GM12878 (cell line): Measurements from ENCODE around the gene ABCA4. TPM values are rescaled to one million over a fixed set of nuclear protein-coding genes. Genes with fewer than 3 reads are reported as not detected.

Experiments
- ATAC-seq: fragments of 200-7000 bp; cut with Tn5 transposase; 3 replicates; pipeline ENCODE4 v1.9.1; 2020; ENCODE audit warnings: mild to moderate bottlenecking, moderate library complexity
- BruUV-seq: library from RNA; stranded (reverse); fragments of 400-500 nt; replicated peaks from 2 replicates; lab custom pipeline; 2021; lab: Mats Ljungman, UMichigan
- CTCF ChIA-PET: fragments of 300-600 bp; sonication (Branson Sonifier 250); formaldehyde crosslinking; extraction: SDS; loops from one replicate; lab custom pipeline; 2021; ENCODE audit warnings: inconsistent platforms; lab: Yijun Ruan, JAX
- POLR2A ChIA-PET: fragments of 350-600 bp; formaldehyde crosslinking; extraction: SDS; loops from one replicate; lab custom pipeline; 2021; ENCODE audit warnings: inconsistent platforms; lab: Charles Lee
- RAD21 ChIA-PET: fragments of 300-600 bp; sonication (Branson Sonifier 250); formaldehyde crosslinking; loops from one replicate; lab custom pipeline; 2023; ENCODE audit warnings: antibody characterized with exemption; ENCODE audit not compliant: unreplicated experiment; lab: Charles Lee
- SMC1A ChIA-PET: fragments of 300-600 bp; sonication (Branson Sonifier 250); formaldehyde crosslinking; loops from one replicate; lab custom pipeline; 2023; ENCODE audit not compliant: unreplicated experiment, uncharacterized antibody; lab: Charles Lee
- DNase-seq: peaks from one replicate; pipeline ENCODE4 v3.0.0-alpha.2; 2011; ENCODE audit warnings: low read depth, low spot score
- FAIRE-seq: peaks from 3 replicates; lab custom pipeline; 2011; peaks lifted over from hg19 to GRCh38; lab: Jason Lieb, UNC
- H2AFZ ChIP-seq: 2 replicates; pipeline ENCODE4 v1.6.0; 2011; ENCODE audit warnings: low read depth, low read length, control low read depth; ENCODE audit not compliant: control insufficient read depth
- H3K27ac ChIP-seq: 2 replicates; pipeline ENCODE4 v1.5.1; 2011; ENCODE audit warnings: control low read depth; ENCODE audit not compliant: control insufficient read depth, insufficient read depth
- H3K27me3 ChIP-seq, 2 experiments: replicated peaks in 1 of 2; 2 replicates each; pipeline versions ENCODE4 v1.6.0 to v1.6.1; 2011; ENCODE audit warnings: low read length in 1 of 2; ENCODE audit not compliant: control insufficient read depth in 2 of 2, insufficient read depth in 2 of 2
- H3K36me3 ChIP-seq, 2 experiments: 2 replicates each; pipeline ENCODE4 v1.5.1; 2011; ENCODE audit warnings: low read length in 1 of 2; ENCODE audit not compliant: control insufficient read depth in 2 of 2, insufficient read depth in 2 of 2
- H3K4me1 ChIP-seq: 2 replicates; pipeline ENCODE4 v1.6.1; 2011; ENCODE audit warnings: mild to moderate bottlenecking, low read length, moderate library complexity, mixed read lengths; ENCODE audit not compliant: control insufficient read depth, insufficient read depth
- H3K4me2 ChIP-seq: 2 replicates; pipeline ENCODE4 v1.6.0; 2011; ENCODE audit warnings: control low read depth; ENCODE audit not compliant: control insufficient read depth, insufficient read depth
- H3K4me3 ChIP-seq: fragments of 200-600 bp; sonication (generic); 2 replicates; pipeline ENCODE4 v1.5.1; 2016
- H3K79me2 ChIP-seq: 2 replicates; pipeline ENCODE4 v1.6.0; 2011; ENCODE audit warnings: low read length; ENCODE audit not compliant: control insufficient read depth, insufficient read depth
- H3K9ac ChIP-seq: 2 replicates; pipeline ENCODE4 v1.8.0; 2011; ENCODE audit warnings: low read length, control low read depth, mixed read lengths; ENCODE audit not compliant: control insufficient read depth, insufficient read depth
- H3K9me3 ChIP-seq: replicated peaks from 3 replicates; pipeline ENCODE4 v1.5.1; 2011; ENCODE audit warnings: mild to moderate bottlenecking, low read length; ENCODE audit not compliant: control insufficient read depth, insufficient read depth
- H4K20me1 ChIP-seq: 2 replicates; pipeline ENCODE4 v1.6.0; 2011; ENCODE audit not compliant: control insufficient read depth, insufficient read depth
- BRCA1 ChIP-seq: IDR thresholded peaks from 2 replicates; pipeline ENCODE4 v1.6.1; 2011; ENCODE audit warnings: low read depth, low read length, improper control_type of control experiment
- CEBPB ChIP-seq, 2 experiments: fragments of 150-350 bp in 1 of 2; IDR thresholded peaks; 2 replicates each; pipeline ENCODE4 v1.6.1; 2012 to 2014; ENCODE audit warnings: low read depth in 2 of 2, low read length in 2 of 2, borderline replicate concordance in 1 of 2, inconsistent platforms in 1 of 2
- RBBP5 ChIP-seq: fragments of 200-600 bp; sonication (generic); conservative IDR thresholded peaks from 2 replicates; pipeline ENCODE4 v1.6.1; 2016
- SMAD1 ChIP-seq: fragments of 450-650 bp; IDR thresholded peaks from 2 replicates; pipeline ENCODE4 v1.6.1; 2018; ENCODE audit warnings: mild to moderate bottlenecking, low read depth; ENCODE audit not compliant: partially characterized antibody
- SRF ChIP-seq, 2 experiments: IDR thresholded peaks; 2 replicates each; pipeline ENCODE4 v1.6.1; 2011; ENCODE audit warnings: low read depth in 2 of 2, low read length in 2 of 2, mild to moderate bottlenecking in 1 of 2, moderate library complexity in 1 of 2
- SUPT20H ChIP-seq: IDR thresholded peaks from 2 replicates; pipeline ENCODE4 v1.6.1; 2011; ENCODE audit warnings: low read depth, mild to moderate bottlenecking, low read length, moderate library complexity, borderline replicate concordance; ENCODE audit not compliant: control insufficient read depth
- ZNF274 ChIP-seq: IDR thresholded peaks from one replicate; pipeline ENCODE4 v1.8.0; 2011; ENCODE audit not compliant: insufficient read length, insufficient read depth
- WGBS: methylation state at CpG from one replicate; pipeline ENCODE4 v1.1.6; 2016; ENCODE audit warnings: low lambda C conversion rate; ENCODE audit not compliant: insufficient replicate concordance, insufficient coverage; ENCODE audit errors: missing lambda C conversion rate; 5-methylcytosine and 5-hydroxymethylcytosine counted together
- in situ Hi-C: fragments of 300-500 bp; cut with MboI; formaldehyde crosslinking; loops from 9 replicates; pipeline ENCODE4 v1.14.3; 2018; ENCODE audit warnings: mixed read lengths
- intact Hi-C: fragments of 100-400 bp; cut with micrococcal nuclease; formaldehyde crosslinking; loops from one replicate; pipeline ENCODE4 v1.14.2; 2022; ENCODE audit not compliant: unreplicated experiment
- polyA plus RNA-seq, 11 experiments: library from polyadenylated mRNA; depleted of rRNA in 4 of 11; unstranded in 6 of 11; stranded (reverse) in 5 of 11; fragments of >200 nt; fragmentation: Nextera tagmentation in 4 of 11; fragmentation: Illumina TruSeq in 1 of 11; extraction: Ambion mirVana in 4 of 11; extraction: Trizol in 1 of 11; gene quantifications; 1 replicate in 1 of 11; 2 replicates in 10 of 11; pipeline versions ENCODE4 v1.2.1 to v1.2.3, GENCODE V29; 2011 to 2016; ENCODE audit warnings: inconsistent platforms in 2 of 11, missing spikeins in 2 of 11, low read depth in 1 of 11
- total RNA-seq, 4 experiments: library from RNA; depleted of rRNA in 3 of 4; stranded (reverse); fragments of >200 nt in 3 of 4; fragmentation: Illumina TruSeq in 1 of 4; extraction: Trizol in 1 of 4; gene quantifications; 2 replicates each; pipeline versions ENCODE4 v1.2.1 to v1.2.3, GENCODE V29; 2013 to 2021
- TF ChIP-seq, protein P1 (sequence below): fragments of 450-650 bp; IDR thresholded peaks from 2 replicates; pipeline ENCODE4 v1.6.1; 2014; ENCODE audit warnings: mild to moderate bottlenecking
- TF ChIP-seq, protein P2 (sequence below): fragments of 450-650 bp; IDR thresholded peaks from 2 replicates; pipeline ENCODE4 v1.6.1; 2017; ENCODE audit warnings: low read depth, mild to moderate bottlenecking, moderate library complexity

Gene ABCA4
- total and polyA plus RNA-seq, 10 of the 15 experiments (the other 5 are each of a cell fraction or from before 2014, with no cell fraction given) = 0.03 to 0.28 (median 0.11) TPM; not detected in 3

DNA sequence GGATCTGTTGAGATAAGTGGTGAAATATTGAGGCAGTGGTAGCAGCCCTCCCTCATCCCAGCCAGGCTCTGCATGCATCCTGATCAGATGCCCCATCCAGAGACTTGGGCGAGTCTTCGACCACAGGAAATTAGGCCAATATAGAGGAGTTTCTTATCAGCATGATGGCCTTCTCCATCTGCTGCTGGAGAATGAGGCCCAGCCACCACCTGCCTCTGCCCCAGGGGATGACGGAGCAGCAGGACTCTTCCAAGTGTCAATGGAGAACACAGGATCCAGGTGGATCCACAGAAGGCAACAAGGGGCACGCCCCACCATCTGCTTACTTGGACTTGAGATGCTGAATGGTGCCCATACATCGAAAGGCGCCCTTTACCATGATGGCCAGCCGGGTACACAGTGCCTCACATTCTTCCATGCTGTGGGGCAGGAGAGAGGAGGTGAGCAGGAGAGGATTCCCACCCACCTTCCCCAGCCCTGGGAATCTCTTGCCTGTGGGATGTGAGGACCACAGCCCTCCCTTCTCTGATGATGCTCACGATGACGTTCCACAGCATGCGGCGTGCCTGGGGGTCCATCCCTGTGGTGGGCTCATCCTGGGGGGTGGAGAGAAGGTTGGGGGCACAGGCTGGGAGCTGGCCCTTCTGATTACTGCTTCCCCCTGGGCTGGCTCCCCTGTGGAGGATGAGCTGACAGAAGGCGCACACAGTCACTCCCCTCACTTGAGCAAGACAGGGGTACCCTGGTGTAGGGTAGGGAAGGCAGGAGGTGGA, 120.3 kb downstream of the ABCA4 start:
- no peaks in the 10 kb centered on the region for H3K36me3 ChIP-seq
- TF ChIP-seq, protein P1, sequence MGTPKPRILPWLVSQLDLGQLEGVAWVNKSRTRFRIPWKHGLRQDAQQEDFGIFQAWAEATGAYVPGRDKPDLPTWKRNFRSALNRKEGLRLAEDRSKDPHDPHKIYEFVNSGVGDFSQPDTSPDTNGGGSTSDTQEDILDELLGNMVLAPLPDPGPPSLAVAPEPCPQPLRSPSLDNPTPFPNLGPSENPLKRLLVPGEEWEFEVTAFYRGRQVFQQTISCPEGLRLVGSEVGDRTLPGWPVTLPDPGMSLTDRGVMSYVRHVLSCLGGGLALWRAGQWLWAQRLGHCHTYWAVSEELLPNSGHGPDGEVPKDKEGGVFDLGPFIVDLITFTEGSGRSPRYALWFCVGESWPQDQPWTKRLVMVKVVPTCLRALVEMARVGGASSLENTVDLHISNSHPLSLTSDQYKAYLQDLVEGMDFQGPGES = no peak
- no peak for TF ChIP-seq SUPT20H
- no peak for TF ChIP-seq RBBP5
- no peak for TF ChIP-seq CEBPB (IDR thresholded peaks at IDR 0.05; ENCODE audit: borderline replicate concordance in 1 of 2, low read depth in 2 of 2, low read length in 2 of 2)
- TF ChIP-seq, protein P2, sequence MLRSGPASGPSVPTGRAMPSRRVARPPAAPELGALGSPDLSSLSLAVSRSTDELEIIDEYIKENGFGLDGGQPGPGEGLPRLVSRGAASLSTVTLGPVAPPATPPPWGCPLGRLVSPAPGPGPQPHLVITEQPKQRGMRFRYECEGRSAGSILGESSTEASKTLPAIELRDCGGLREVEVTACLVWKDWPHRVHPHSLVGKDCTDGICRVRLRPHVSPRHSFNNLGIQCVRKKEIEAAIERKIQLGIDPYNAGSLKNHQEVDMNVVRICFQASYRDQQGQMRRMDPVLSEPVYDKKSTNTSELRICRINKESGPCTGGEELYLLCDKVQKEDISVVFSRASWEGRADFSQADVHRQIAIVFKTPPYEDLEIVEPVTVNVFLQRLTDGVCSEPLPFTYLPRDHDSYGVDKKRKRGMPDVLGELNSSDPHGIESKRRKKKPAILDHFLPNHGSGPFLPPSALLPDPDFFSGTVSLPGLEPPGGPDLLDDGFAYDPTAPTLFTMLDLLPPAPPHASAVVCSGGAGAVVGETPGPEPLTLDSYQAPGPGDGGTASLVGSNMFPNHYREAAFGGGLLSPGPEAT = no peak
- TF ChIP-seq SMAD1 = no peak
- TF ChIP-seq SRF (IDR thresholded peaks at IDR 0.05; ENCODE audit: low read depth in 2 of 2, low read length in 2 of 2) = no peak
- TF ChIP-seq BRCA1 = no peak
- no peak for TF ChIP-seq ZNF274
- H3K4me2 ChIP-seq = no peak overlapping the region
- H3K4me3 ChIP-seq = no peak overlapping the region
- no peaks in the 10 kb centered on the region for H3K4me1 ChIP-seq
- no peak overlapping the region for H3K9ac ChIP-seq
- CTCF ChIA-PET = no interaction called here
- H3K9me3 ChIP-seq = no peaks in the 10 kb centered on the region
- RAD21 ChIA-PET = no interaction called here
- peaks cover 0 to 1% of the 10 kb centered on the region in 2 experiments; a peak in 1 of 4 replicates for H3K27me3 ChIP-seq
- intact Hi-C loops = no loop called here
- POLR2A ChIA-PET = no interaction called here
- H4K20me1 ChIP-seq = no peaks in the 10 kb centered on the region
- BruUV-seq = no TSS peak
- H2AFZ ChIP-seq = no peak overlapping the region
- no peaks in the 10 kb centered on the region for H3K79me2 ChIP-seq
- no peak for ATAC-seq
- SMC1A ChIA-PET = no interaction called here
- FAIRE-seq = no peak
- WGBS = 58% methylated on average over 12 of the region's 12 CpGs
- no peak for DNase-seq
- H3K27ac ChIP-seq = no peak overlapping the region
- in situ Hi-C loops = no loop called here
